ENCODE results near the gene RGS9. TPM values are rescaled to one million over a fixed set of nuclear protein-coding genes. Genes with fewer than 3 reads are reported as not detected.

The RGS9 gene
- total RNA-seq, 1 donor from 2014 or later, result 8.5 TPM

GRCh38 chr17:65184235-65184959 is 47.2 kb downstream of the RGS9 start:
- peak overlapping the region; percentile 73 for H3K27ac Mint-ChIP-seq
- no peaks in the 10 kb centered on the region for H3K36me3 Mint-ChIP-seq (ENCODE audit: insufficient read depth)
- H3K27me3 Mint-ChIP-seq, result peaks cover 10% of the 10 kb centered on the region
- H3K4me3 Mint-ChIP-seq (ENCODE audit: low read depth), result no peak overlapping the region
- peaks cover 9% of the 10 kb centered on the region for H3K4me1 Mint-ChIP-seq (ENCODE audit: low read depth)
- no peaks in the 10 kb centered on the region for H3K9me3 Mint-ChIP-seq (ENCODE audit: low read depth)
- DNase-seq (ENCODE audit: low spot score, unreplicated experiment), result no peak
- no peak for TF ChIP-seq CTCF (IDR thresholded peaks at IDR 0.05; ENCODE audit: unreplicated experiment)

- H3K4me3 Mint-ChIP-seq (ENCODE audit: low read depth), result no peak overlapping the region
- H3K4me1 Mint-ChIP-seq (ENCODE audit: low read depth), result peaks cover 4% of the 10 kb centered on the region
- DNase-seq (ENCODE audit: low spot score, unreplicated experiment), result no peak
- H3K27me3 Mint-ChIP-seq, result peaks cover 10% of the 10 kb centered on the region
- no peaks in the 10 kb centered on the region for H3K9me3 Mint-ChIP-seq (ENCODE audit: low read depth)
- no peak overlapping the region for H3K27ac Mint-ChIP-seq
- no peak for TF ChIP-seq CTCF (IDR thresholded peaks at IDR 0.05; ENCODE audit: unreplicated experiment)
- no peaks in the 10 kb centered on the region for H3K36me3 Mint-ChIP-seq (ENCODE audit: insufficient read depth)
Measured at GRCh38 chr17:65185062-65185461, 47.9 kb downstream of the RGS9 start.

GRCh38 chr17:65185668-65186382 is 48.7 kb downstream of the RGS9 start:
- Mint-ChIP-seq H3K9me3 (ENCODE audit: low read depth) (no peaks in the 10 kb centered on the region), H3K27ac (no peak overlapping the region), H3K4me1 (ENCODE audit: low read depth) (peaks cover 4% of the 10 kb centered on the region), H3K27me3 (peaks cover 10% of the 10 kb centered on the region), H3K36me3 (ENCODE audit: insufficient read depth) (no peaks in the 10 kb centered on the region), H3K4me3 (ENCODE audit: low read depth) (no peak overlapping the region)
- DNase-seq (ENCODE audit: low spot score, unreplicated experiment), result no peak
- TF ChIP-seq CTCF (IDR thresholded peaks at IDR 0.05; ENCODE audit: unreplicated experiment), result peak; percentile 20

GRCh38 chr17:65190467-65191097 is 53.4 kb downstream of the RGS9 start:
- no peak for DNase-seq (ENCODE audit: low spot score, unreplicated experiment)
- H3K27ac Mint-ChIP-seq, result no peak overlapping the region
- H3K9me3 Mint-ChIP-seq (ENCODE audit: low read depth), result no peaks in the 10 kb centered on the region
- TF ChIP-seq CTCF (IDR thresholded peaks at IDR 0.05; ENCODE audit: unreplicated experiment), result no peak
- H3K4me1 Mint-ChIP-seq (ENCODE audit: low read depth), result no peaks in the 10 kb centered on the region
- no peaks in the 10 kb centered on the region for H3K36me3 Mint-ChIP-seq (ENCODE audit: insufficient read depth)
- H3K4me3 Mint-ChIP-seq (ENCODE audit: low read depth), result no peak overlapping the region
- H3K27me3 Mint-ChIP-seq, result no peaks in the 10 kb centered on the region
